K562 (cell line): Measurements from ENCODE around the gene FSTL4.

Experiments used
- CBX2 ChIP-seq: fragments of 200-600 bp; sonication (generic); IDR thresholded peaks from one replicate; pipeline ENCODE4 v1.6.1; 2012; ENCODE audit warnings: mild to moderate bottlenecking, low read length, inconsistent platforms; ENCODE audit not compliant: insufficient read depth, poor library complexity, severe bottlenecking
- MLX ChIP-seq, 2 experiments: fragments of 450-650 bp in 1 of 2; sonication (generic) in 1 of 2; formaldehyde crosslinking; conservative IDR thresholded peaks; 2 replicates each; pipeline versions ENCODE4 v1.4.0 to v1.8.1; 2020 to 2022; ENCODE audit warnings: mild to moderate bottlenecking in 1 of 2, missing genetic modification reagents in 1 of 2
- STAT5A ChIP-seq: IDR thresholded peaks from 2 replicates; pipeline ENCODE4 v1.6.1; 2012; ENCODE audit warnings: low read length, inconsistent platforms, borderline replicate concordance

GRCh38 chr5:133473291-133473690, 139.1 kb downstream of the FSTL4 start:
- TF ChIP-seq MLX (CRISPR knock-in tag; conservative IDR thresholded peaks at IDR 0.05) (no peak), CBX2 (no peak), STAT5A (no peak)
